ENCODE measurements around the gene DLG2. TPM values are rescaled to one million over a fixed set of nuclear protein-coding genes. Genes with fewer than 3 reads are reported as not detected.

Gene DLG2
- total and polyA plus RNA-seq, 9 donors, result 2.5 to 20.7 (median 12.0) TPM

DNA sequence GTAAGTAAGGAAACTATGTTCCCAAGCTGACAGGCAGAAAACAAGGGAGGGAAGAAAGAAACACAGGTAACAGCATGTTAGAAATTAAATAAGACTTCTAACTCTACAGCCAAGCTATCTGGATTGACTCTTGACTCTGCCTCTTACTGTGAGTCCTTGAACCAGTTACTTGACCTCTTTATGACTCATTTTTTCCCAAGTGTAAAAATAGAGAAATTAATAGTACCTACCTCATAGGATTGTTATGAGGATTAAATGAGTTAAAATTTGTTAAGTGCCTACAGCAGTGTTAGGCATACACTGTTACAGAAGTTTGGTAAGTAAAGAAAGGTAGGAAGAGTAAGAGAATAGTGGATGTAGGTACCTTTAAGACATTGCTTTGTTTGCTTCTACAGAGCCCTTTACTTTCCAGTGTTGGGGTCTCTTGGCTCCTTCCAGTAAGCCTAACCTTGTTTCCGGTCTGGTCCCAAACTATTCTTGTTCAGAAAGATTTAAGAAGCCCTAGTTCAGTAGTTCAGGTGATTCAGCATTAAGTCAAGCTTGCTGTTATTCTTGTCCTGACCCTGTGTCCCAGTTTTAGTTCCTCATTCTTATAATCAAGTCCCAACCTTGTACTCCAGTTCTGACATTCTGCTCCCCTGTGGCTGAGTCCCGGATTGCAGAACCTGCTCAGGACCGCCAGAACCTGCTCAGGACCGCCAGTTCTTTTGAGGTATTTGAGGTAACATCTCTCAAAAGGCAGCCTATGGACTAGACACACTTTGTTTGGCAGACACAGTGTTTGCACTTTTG lies 1377.6 kb downstream of the DLG2 start:
- H3K27ac ChIP-seq, result no peak overlapping the region
- 86 to 91% (median 89%) methylated on average over 4 of the region's 4 CpGs for WGBS, 3 donors

GRCh38 chr11:84247926-84248325 lies 1379.2 kb downstream of the DLG2 start:
- H3K4me1 ChIP-seq (ENCODE audit: insufficient read depth), result no peaks in the 10 kb centered on the region
- 20 to 31% (median 27%) methylated on average over 4 of the region's 4 CpGs for WGBS, 3 donors
- no peak overlapping the region for H3K4me3 ChIP-seq
- no peaks in the 10 kb centered on the region for H3K36me3 ChIP-seq
- no peaks in the 10 kb centered on the region for H3K27me3 ChIP-seq
- TF ChIP-seq POLR2A (IDR thresholded peaks at IDR 0.05) (no peak), CTCF (IDR thresholded peaks at IDR 0.05) (no peak), EP300 (IDR thresholded peaks at IDR 0.05) (no peak)
- no peaks in the 10 kb centered on the region for H3K9me3 ChIP-seq
- intact Hi-C loops (cut with DNase I), result no loop called here
- DNase-seq, result no peak
- no peak overlapping the region for H3K27ac ChIP-seq

More for the DNA sequence above, 1377.6 kb downstream of the DLG2 start:
- TF ChIP-seq POLR2A (IDR thresholded peaks at IDR 0.05) (no peak), CTCF (IDR thresholded peaks at IDR 0.05) (no peak), EP300 (IDR thresholded peaks at IDR 0.05) (no peak)
- no peak for DNase-seq
- no peaks in the 10 kb centered on the region for H3K27me3 ChIP-seq
- no peaks in the 10 kb centered on the region for H3K9me3 ChIP-seq
- H3K36me3 ChIP-seq, result no peaks in the 10 kb centered on the region
- intact Hi-C loops (cut with DNase I), result no loop called here
- H3K4me1 ChIP-seq (ENCODE audit: insufficient read depth), result no peaks in the 10 kb centered on the region
- H3K4me3 ChIP-seq, result no peak overlapping the region

DNA sequence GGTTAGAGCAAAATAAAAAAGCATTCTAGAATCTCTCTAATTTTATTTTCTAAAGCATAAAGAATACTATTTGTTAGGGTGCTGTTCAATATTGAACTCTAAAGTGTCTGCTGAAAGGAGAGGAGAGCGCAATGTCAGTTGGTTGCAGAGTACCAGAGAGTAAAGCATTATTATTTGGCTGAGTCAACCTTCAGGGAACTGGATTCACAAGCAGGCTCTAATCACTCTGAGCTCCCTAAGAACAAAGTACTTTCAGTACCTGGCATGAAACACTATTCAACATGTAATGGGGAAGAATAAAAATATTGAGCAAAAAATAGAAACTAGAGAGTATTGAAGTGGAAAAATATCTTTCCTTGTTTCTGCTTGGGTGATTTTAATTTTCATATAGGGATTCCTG lies 1380.0 kb downstream of the DLG2 start:
- H3K27me3 ChIP-seq, result no peaks in the 10 kb centered on the region
- H3K4me1 ChIP-seq (ENCODE audit: insufficient read depth), result no peaks in the 10 kb centered on the region
- no peak for DNase-seq
- H3K36me3 ChIP-seq, result no peaks in the 10 kb centered on the region
- no peak overlapping the region for H3K27ac ChIP-seq
- 43 to 98% (median 89%) methylated on average over 1 of the region's 1 CpG for WGBS, 3 donors
- TF ChIP-seq POLR2A (IDR thresholded peaks at IDR 0.05), result no peak
- TF ChIP-seq EP300 (IDR thresholded peaks at IDR 0.05), result no peak
- TF ChIP-seq CTCF (IDR thresholded peaks at IDR 0.05), result no peak
- H3K4me3 ChIP-seq, result no peak overlapping the region
- H3K9me3 ChIP-seq, result no peaks in the 10 kb centered on the region
- intact Hi-C loops (cut with DNase I), result no loop called here

- Histone ChIP-seq H3K9me3 (no peaks in the 10 kb centered on the region), H3K27ac (no peak overlapping the region), H3K4me3 (no peak overlapping the region), H3K4me1 (ENCODE audit: insufficient read depth) (no peaks in the 10 kb centered on the region), H3K36me3 (no peaks in the 10 kb centered on the region), H3K27me3 (no peaks in the 10 kb centered on the region)
- DNase-seq, result no peak
- WGBS, 3 donors, result 91 to 97% (median 92%) methylated on average over 3 of the region's 3 CpGs
- intact Hi-C loops (cut with DNase I), result no loop called here
- TF ChIP-seq EP300 (IDR thresholded peaks at IDR 0.05) (no peak), POLR2A (IDR thresholded peaks at IDR 0.05) (no peak), CTCF (IDR thresholded peaks at IDR 0.05) (no peak)
These were observed 1383.4 kb downstream of the DLG2 start for GRCh38 chr11:84243629-84244263.

Measured in ovary (tissue), 9 donors.